ENCODE measurements around the gene PLSCR1.

The PLSCR1 gene

GRCh38 chr3:146544002-146544928 lies at the start of gene PLSCR1:
Gene PLSCR1, minus strand, starts transcription at chr3:146544607. Its CDS starts 8,055 bp downstream, at chr3:146536552.
- DNase-seq (ENCODE audit: low spot score) = peak; percentile 85

GRCh38 chr3:146593776-146594175 lies 49.4 kb upstream of the PLSCR1 start:
- DNase-seq (ENCODE audit: low spot score) = no peak

- no peak for DNase-seq (ENCODE audit: low spot score)
Measured at GRCh38 chr3:146590521-146590920, 46.1 kb upstream of the PLSCR1 start.

- no peak for DNase-seq (ENCODE audit: low spot score)
Measured at GRCh38 chr3:146589899-146590508, 45.6 kb upstream of the PLSCR1 start.

- no peak for DNase-seq (ENCODE audit: low spot score)
Measured at GRCh38 chr3:146585156-146585555, 40.7 kb upstream of the PLSCR1 start.

- DNase-seq (ENCODE audit: low spot score) = no peak
Measured at GRCh38 chr3:146581951-146582467, 37.6 kb upstream of the PLSCR1 start.

- no peak for DNase-seq (ENCODE audit: low spot score)
Measured at GRCh38 chr3:146581080-146581601, 36.7 kb upstream of the PLSCR1 start.

GRCh38 chr3:146577662-146578061 lies 33.3 kb upstream of the PLSCR1 start:
- DNase-seq (ENCODE audit: low spot score) = no peak

- DNase-seq (ENCODE audit: low spot score) = no peak
Measured at GRCh38 chr3:146575636-146576035, 31.2 kb upstream of the PLSCR1 start.

- no peak for DNase-seq (ENCODE audit: low spot score)
Measured at GRCh38 chr3:146574173-146574572, 29.8 kb upstream of the PLSCR1 start.

GRCh38 chr3:146569314-146569713 lies 24.9 kb upstream of the PLSCR1 start:
- DNase-seq (ENCODE audit: low spot score) = no peak

- no peak for DNase-seq (ENCODE audit: low spot score)
Measured at GRCh38 chr3:146566138-146566537, 21.7 kb upstream of the PLSCR1 start.

GRCh38 chr3:146561879-146562278 lies 17.5 kb upstream of the PLSCR1 start:
- DNase-seq (ENCODE audit: low spot score) = no peak

GRCh38 chr3:146561463-146561862 lies 17.1 kb upstream of the PLSCR1 start:
- DNase-seq (ENCODE audit: low spot score) = no peak

GRCh38 chr3:146560678-146561077 lies 16.3 kb upstream of the PLSCR1 start:
- DNase-seq (ENCODE audit: low spot score) = no peak

- no peak for DNase-seq (ENCODE audit: low spot score)
Measured at GRCh38 chr3:146559388-146559787, 15.0 kb upstream of the PLSCR1 start.

GRCh38 chr3:146558781-146559180 lies 14.4 kb upstream of the PLSCR1 start:
- no peak for DNase-seq (ENCODE audit: low spot score)

- no peak for DNase-seq (ENCODE audit: low spot score)
Measured at GRCh38 chr3:146557745-146558144, 13.3 kb upstream of the PLSCR1 start.

GRCh38 chr3:146555311-146555710 lies 10.9 kb upstream of the PLSCR1 start:
- no peak for DNase-seq (ENCODE audit: low spot score)

- no peak for DNase-seq (ENCODE audit: low spot score)
Measured at GRCh38 chr3:146554151-146554760, 9.8 kb upstream of the PLSCR1 start.

- no peak for DNase-seq (ENCODE audit: low spot score)
Measured at GRCh38 chr3:146550743-146551510, 6.5 kb upstream of the PLSCR1 start.

Measured in left forelimb (tissue), 1 donor.